Measurements from ENCODE around the gene FUT6.

Gene FUT6

DNA sequence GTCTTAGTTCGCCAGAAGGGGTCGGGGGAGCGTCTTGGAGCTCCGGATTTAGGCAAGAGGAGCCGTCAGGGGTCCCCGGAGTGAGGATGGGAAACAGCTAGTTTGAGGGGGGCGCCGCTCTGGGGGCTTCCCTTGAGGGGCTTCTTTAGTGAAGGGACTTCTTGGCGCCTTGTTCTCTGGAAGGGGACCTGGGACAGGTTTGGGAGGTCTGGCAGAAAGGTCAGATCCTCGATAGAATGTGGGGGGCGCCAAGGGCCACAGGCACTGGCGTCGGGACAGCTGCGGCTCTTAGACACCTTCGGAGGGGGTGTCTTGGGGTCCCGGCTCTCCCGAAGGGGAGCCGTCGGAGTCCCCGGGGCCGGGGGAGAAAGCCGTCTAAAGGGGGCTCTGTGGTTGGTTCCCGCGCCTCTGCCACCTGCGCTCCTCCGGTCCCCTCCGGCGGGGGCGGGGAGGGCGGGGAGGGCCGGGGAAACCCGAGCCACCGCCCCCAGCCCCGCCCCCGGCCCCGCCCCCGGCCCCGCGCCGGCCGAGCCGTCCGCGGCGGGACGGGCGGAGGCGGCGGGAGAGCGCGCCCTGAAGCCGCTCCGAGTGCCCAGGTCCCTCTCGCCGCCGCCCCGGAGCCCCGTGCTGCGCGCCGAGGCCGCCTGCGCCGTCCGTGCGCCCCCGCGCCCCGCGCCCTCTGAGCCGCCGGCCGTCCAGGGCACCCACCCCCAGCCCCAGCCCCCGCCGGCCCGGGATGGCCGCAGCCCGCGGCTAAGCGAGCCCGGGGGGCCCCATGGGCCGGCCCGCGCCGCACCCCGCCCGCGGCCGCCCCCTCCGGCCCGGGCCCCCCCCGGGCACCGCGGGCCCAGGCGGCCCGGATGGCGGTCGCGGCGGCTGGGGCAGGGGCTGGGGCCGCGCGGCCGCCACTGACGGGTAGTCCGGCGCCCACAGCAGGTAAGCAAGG is 34.7 kb downstream of the FUT6 start, which contains the start of gene NRTN:
TSS of gene NRTN (plus strand) at position 552 of the 946 bp plus-strand sequence. CDS start 19,099 bp downstream, outside the sequence.
- DNase-seq, result no peak

DNA sequence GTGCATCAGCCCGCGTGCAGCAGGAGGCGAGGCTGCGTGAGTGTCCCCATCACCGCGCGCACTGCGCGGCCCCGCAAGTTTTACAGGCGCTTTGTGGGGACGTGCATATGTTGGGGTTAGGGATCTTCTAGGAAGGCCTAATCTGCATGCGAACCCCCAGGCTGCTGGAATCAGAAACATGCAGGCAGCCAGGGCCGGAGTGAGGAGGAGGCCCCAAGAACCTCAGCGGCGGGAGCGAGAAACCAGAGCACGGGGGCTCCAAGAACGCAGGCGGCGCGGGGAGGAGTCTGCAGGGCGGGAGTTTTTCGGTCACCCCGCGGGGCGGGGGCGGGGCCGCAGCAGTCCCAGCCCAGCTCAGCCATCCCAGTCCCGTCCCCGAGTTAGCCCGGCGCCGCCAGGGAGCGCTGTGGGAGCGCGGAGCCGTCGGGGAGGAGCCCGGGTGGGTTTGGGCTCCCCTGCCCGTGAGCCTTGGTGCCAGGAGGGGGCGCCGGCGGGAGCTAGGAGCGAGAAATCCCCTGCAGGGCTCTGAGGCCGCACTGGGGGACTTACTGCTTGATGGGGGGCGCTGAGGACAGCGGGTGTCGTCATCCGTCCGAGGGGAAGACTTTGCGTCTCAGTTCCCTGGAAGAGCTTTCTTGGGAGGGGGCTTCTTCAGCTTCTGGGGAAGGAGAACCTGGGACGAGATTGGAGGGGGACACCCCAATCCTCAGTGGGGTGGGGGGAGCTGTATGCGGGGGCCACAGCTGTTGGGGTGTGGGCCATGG is 35.6 kb downstream of the FUT6 start:
- DNase-seq, result peak; percentile 65

GRCh38 chr19:5803441-5803751 is 36.1 kb downstream of the FUT6 start:
- DNase-seq, result no peak

- DNase-seq, result no peak
These were observed 37.5 kb downstream of the FUT6 start for GRCh38 chr19:5801796-5802619.

- DNase-seq, result no peak
These were observed 38.9 kb downstream of the FUT6 start for GRCh38 chr19:5800361-5801270.

DNA sequence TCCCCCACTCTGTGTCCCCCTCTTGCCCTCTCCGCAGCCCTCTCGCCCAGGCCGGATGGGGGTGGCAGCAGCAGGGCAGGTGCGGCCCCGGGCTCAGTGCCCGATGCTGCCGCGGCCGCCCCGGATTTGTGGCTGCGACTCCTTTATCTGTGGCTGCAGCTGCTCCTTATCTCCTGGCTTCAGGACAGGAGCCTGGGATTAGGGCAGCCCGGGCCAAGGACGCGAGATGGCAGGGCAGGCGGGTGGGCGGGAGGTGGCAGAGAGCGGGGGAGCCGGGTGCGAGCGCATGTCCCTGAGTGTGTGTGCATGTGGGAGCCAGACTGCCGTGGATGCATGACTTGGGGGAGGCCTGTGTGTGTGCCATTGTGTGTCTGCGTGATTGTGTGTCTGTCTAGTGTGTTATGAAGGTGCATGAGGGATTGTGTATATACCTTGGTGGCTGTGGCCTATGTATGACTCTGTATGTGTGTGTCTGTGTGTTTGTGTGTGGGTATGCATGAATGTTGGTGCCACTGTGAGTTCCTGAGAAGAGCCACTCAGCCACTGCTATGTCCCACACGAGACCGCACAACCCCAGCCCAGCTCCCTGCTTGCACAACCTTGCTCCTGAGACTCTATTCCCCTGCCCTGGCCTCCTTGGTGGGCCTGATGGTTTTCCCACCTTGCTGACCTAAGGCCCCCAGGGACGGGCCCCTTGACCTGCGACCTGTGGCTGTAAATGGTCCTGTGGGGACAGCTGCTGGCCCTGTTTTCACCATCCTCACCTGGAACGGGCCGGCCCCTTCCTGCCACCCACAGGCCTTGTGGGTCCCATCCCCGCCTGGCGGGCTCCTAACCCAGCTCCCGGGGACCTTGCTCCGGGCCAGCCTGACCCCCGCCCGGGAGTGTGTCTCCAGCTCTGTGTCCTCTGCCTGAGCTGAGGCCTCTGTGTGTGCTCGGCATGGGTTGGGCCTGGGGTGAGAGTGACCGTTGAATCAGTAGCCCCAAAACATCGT is 40.0 kb downstream of the FUT6 start:
- no peak for DNase-seq

- no peak for DNase-seq
These were observed 41.3 kb downstream of the FUT6 start for GRCh38 chr19:5798244-5798643.

DNA sequence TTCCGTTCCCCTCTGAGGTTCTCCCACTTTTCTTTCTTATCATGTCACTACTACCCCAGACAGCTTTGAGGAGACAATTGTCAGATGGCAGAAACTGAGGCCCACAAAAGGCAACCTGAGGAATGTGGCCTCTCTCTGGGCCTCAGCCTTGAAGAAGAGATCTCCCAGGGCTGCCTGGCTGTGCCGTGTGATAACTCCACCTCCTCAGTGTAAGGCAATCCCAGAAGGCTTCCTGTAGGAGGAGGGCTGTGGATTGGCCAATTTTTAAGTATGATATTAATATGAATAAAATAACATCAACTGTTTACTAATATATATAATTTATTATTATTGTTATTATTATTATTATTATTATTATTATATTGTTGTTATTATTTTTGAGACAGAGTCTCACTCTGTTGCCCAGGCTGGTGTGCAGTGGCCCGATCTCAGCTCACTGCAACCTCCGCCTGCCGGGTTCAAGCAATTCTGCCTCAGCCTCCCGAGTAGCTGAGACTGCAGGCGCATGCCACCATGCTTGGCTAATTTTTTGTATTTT is 44.1 kb downstream of the FUT6 start:
- no peak for DNase-seq

GRCh38 chr19:5793188-5793587 is 46.3 kb downstream of the FUT6 start:
- DNase-seq, result no peak

DNA sequence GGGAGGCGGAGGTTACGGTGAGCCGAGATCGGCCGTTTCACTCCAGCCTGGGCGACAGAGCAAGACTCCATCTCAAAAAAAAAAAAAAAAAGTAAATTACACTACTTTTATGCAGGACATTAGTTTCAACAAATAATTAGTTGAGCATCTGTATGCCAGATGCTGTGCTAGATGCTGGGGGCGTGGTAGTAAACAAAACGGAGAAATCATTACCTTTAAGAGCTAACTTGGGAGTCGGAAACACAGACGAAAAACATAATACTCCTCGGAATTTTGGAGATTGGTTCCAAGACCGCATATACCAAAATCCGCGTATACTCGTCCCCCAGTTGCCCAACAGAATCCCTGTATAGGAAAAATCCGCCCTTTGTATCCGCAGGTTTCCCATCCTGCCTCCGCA is 47.3 kb downstream of the FUT6 start:
- no peak for DNase-seq

DNA sequence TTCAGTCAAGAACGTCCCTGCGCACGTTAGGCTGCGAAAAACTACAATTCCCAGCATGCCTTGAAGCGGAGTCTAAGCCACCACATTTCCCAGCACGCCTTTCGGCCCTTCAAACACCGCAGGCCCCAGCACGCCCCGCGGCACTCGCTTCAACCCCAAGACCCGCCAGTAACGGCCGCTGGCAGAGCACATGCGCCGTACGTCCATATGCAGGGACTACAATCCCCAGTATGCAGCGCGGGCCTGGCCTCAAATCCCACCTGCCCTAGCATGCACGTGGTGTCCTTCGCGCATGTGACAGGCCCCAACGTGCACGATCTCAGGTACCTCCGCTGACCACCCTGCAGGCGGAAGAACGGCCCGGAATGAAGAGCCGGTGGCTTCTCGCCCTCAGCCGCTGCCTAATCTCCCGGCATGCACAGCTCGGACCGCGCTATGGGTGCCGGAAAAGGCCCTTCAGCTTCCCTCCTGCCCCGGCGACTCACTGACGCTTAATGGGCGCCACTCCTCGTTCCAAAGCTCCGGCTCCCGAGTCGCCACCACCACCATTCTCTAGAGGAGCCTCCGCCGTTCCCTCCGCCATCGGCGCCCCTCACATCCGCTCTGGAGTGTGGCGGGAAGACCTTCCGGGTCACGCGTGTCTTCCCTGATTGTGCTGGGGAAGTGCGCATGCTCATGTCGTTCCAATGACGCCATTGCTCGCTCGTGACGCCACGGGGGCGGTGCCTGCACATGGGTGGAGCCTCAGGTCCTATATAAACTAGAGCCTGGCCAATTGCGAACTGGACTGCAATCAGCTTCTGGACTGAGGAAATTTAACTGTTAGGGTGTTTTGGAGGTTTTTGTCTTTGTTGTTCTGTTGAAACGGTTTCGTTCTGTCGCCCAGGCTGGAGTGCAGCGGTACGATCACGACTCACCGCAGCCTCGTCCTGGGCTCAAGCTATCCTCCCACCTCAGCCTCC is 48.7 kb downstream of the FUT6 start, which contains the start of gene DUS3L:
TSS of gene DUS3L (minus strand) at position 605 of the 962 bp plus-strand sequence. CDS start at position 583, 22 bp downstream.
- DNase-seq, result peak; percentile 79

DNA sequence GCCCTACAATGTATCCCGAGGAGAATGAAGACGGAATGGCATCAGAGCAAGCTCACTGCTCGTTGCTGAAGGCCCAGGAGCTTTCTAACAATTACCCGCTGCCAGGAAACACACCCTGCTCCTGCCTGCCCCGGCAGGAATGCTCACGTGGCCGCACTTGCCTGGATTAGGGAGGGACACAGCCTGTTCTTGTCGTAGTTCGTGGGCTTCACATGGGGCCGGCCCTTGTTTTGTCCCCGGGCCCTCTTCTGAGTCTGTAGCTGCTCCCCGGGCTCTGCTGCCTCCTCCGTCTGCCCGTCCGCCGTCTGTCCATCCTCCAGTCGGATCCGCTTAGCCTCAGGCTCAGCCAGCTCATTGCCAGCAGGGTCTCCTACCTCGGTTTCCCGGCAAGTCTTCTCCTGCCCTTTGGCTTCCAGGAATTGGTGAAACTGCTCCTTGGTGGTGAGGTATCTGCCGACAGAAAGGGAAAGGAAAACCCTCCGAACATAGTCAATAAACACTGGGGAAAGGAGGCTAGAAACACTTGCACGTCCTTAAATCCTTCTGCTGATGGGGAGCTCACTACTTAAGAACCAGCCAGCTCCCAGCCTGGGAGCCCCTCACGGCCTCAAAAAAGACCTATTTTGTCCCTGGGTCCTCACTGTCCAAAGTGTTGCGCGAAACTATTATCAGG is 49.5 kb downstream of the FUT6 start:
- DNase-seq, result no peak

DNA sequence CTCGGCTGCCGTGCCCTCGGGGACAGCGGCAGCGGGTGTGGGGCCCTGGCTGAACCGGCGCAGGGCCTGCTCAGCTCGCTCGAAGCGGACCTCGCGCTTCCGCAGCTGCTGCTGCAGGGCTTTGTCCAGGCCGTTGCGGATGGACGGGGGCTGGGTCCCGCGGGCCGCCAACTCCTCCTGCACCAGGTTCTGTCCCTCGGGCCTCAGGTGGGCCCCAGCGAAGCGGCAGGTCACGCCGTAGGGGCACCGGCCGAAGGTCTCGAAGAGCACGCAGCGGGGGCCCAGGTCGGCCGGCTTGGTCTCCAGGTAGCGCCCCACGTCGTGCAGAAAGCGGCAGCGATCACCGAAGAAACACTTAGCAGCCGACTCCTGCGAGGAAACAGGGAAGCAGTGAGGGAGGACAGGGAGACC is 50.1 kb downstream of the FUT6 start:
- DNase-seq, result no peak

GRCh38 chr19:5788422-5788821 is 51.1 kb downstream of the FUT6 start:
- DNase-seq, result no peak

- DNase-seq, result no peak
These were observed 51.9 kb downstream of the FUT6 start for GRCh38 chr19:5787409-5788182.

- DNase-seq, result no peak
These were observed 52.7 kb downstream of the FUT6 start for GRCh38 chr19:5786593-5787408.

DNA sequence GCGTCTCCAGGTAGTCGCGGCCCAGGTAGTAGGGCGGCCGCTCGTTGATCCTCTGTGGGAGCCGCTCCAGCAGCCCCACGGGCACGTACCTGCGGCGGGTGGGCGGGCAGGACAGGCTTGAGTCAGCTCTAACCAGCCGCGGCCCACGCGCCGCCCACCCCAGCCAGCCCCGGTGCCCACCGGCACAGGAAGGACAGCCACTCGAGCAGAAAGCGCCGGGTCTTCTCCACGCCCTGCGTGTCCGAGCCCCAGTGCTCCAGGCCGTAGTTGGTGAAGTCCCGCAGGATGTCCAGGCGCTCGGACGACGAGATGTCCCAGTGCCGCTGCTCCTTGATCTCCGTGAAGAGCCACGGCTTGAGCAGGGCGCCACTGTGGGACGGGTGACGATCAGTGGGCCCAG is 54.1 kb downstream of the FUT6 start:
- no peak for DNase-seq
